ENCODE measurements around the gene IRAK3.
"Not testable (repeated sequence)": the region's sequence is repeated elsewhere in the genome, so short reads cannot be mapped to it uniquely, and the experiment has no call there.

IRAK3 gene

GRCh38 chr12:66162701-66163100 is 26.3 kb upstream of the IRAK3 start:
- Mint-ChIP-seq H3K4me3 (no peak overlapping the region), H3K36me3 (ENCODE audit: low read depth) (peaks cover 84% of the 10 kb centered on the region), H3K9me3 (peaks cover 22% of the 10 kb centered on the region), H3K27ac (no peak overlapping the region), H3K27me3 (no peaks in the 10 kb centered on the region), H3K4me1 (ENCODE audit: low read depth) (peaks cover 73% of the 10 kb centered on the region)
- no peak for DNase-seq

GRCh38 chr12:66163289-66163688 is 25.7 kb upstream of the IRAK3 start:
- DNase-seq = no peak
- no peaks in the 10 kb centered on the region for H3K27me3 Mint-ChIP-seq
- peaks cover 22% of the 10 kb centered on the region for H3K9me3 Mint-ChIP-seq
- peak overlapping the region; percentile 8 for H3K27ac Mint-ChIP-seq
- H3K4me3 Mint-ChIP-seq = no peak overlapping the region
- H3K36me3 Mint-ChIP-seq (ENCODE audit: low read depth) = peaks cover 89% of the 10 kb centered on the region
- H3K4me1 Mint-ChIP-seq (ENCODE audit: low read depth) = peaks cover 78% of the 10 kb centered on the region

GRCh38 chr12:66164349-66164821 is 24.6 kb upstream of the IRAK3 start:
- H3K4me3 Mint-ChIP-seq = no peak overlapping the region

GRCh38 chr12:66165141-66165540 is 23.9 kb upstream of the IRAK3 start:
- Mint-ChIP-seq H3K36me3 (ENCODE audit: low read depth) (peaks cover 87% of the 10 kb centered on the region), H3K27ac (no peak overlapping the region), H3K4me1 (ENCODE audit: low read depth) (peaks cover 72% of the 10 kb centered on the region), H3K27me3 (no peaks in the 10 kb centered on the region), H3K4me3 (no peak overlapping the region), H3K9me3 (peaks cover 19% of the 10 kb centered on the region)
- DNase-seq = no peak

More at GRCh38 chr12:66164349-66164821, 24.6 kb upstream of the IRAK3 start:
- peaks cover 78% of the 10 kb centered on the region for H3K4me1 Mint-ChIP-seq (ENCODE audit: low read depth)
- H3K27me3 Mint-ChIP-seq = no peaks in the 10 kb centered on the region
- peaks cover 22% of the 10 kb centered on the region for H3K9me3 Mint-ChIP-seq
- peaks cover 88% of the 10 kb centered on the region for H3K36me3 Mint-ChIP-seq (ENCODE audit: low read depth)
- no peak for DNase-seq
- H3K27ac Mint-ChIP-seq = peak overlapping the region; percentile 76

- DNase-seq = no peak
- no peak overlapping the region for H3K4me3 Mint-ChIP-seq
- peaks cover 77% of the 10 kb centered on the region for H3K4me1 Mint-ChIP-seq (ENCODE audit: low read depth)
- H3K27me3 Mint-ChIP-seq = no peaks in the 10 kb centered on the region
- H3K36me3 Mint-ChIP-seq (ENCODE audit: low read depth) = peaks cover 72% of the 10 kb centered on the region
- H3K27ac Mint-ChIP-seq = no peak overlapping the region
- H3K9me3 Mint-ChIP-seq = peaks cover 19% of the 10 kb centered on the region
Observed at GRCh38 chr12:66166561-66166960, 22.5 kb upstream of the IRAK3 start.

GRCh38 chr12:66168410-66168809 is 20.6 kb upstream of the IRAK3 start:
- Mint-ChIP-seq H3K27me3 (no peaks in the 10 kb centered on the region), H3K9me3 (peaks cover 19% of the 10 kb centered on the region), H3K4me1 (ENCODE audit: low read depth) (peaks cover 63% of the 10 kb centered on the region), H3K4me3 (peak overlapping the region; percentile 95), H3K36me3 (ENCODE audit: low read depth) (peaks cover 65% of the 10 kb centered on the region), H3K27ac (peak overlapping the region; percentile 99)
- no peak for DNase-seq

- peaks cover 52% of the 10 kb centered on the region for H3K4me1 Mint-ChIP-seq (ENCODE audit: low read depth)
- peaks cover 54% of the 10 kb centered on the region for H3K36me3 Mint-ChIP-seq (ENCODE audit: low read depth)
- peaks cover 15% of the 10 kb centered on the region for H3K9me3 Mint-ChIP-seq
- H3K4me3 Mint-ChIP-seq = peak within 1 kb of the TSS; percentile 95
- no peaks in the 10 kb centered on the region for H3K27me3 Mint-ChIP-seq
- DNase-seq = peak; percentile 91
- peak within 1 kb of the TSS; percentile 99 for H3K27ac Mint-ChIP-seq
Observed at GRCh38 chr12:66169221-66170170, 19.5 kb upstream of the IRAK3 start, which contains the start of gene TMBIM4. Gene TMBIM4, minus strand, starts transcription at chr12:66169996. Its CDS starts 45 bp downstream, at chr12:66169951.

GRCh38 chr12:66170606-66171005 is 18.4 kb upstream of the IRAK3 start:
- DNase-seq = no peak
- Mint-ChIP-seq H3K4me1 (ENCODE audit: low read depth) (peaks cover 43% of the 10 kb centered on the region), H3K27me3 (peaks cover 4% of the 10 kb centered on the region), H3K27ac (peak overlapping the region; percentile 99), H3K4me3 (peak overlapping the region; percentile 95), H3K9me3 (peaks cover 6% of the 10 kb centered on the region), H3K36me3 (ENCODE audit: low read depth) (peaks cover 43% of the 10 kb centered on the region)

GRCh38 chr12:66174391-66175325 is 14.4 kb upstream of the IRAK3 start:
- H3K36me3 Mint-ChIP-seq (ENCODE audit: low read depth); H3K9me3 Mint-ChIP-seq; DNase-seq; H3K4me3 Mint-ChIP-seq; H3K4me1 Mint-ChIP-seq (ENCODE audit: low read depth); H3K27ac Mint-ChIP-seq: not testable (repeated sequence)
- peaks cover 14% of the 10 kb centered on the region for H3K27me3 Mint-ChIP-seq

GRCh38 chr12:66176105-66176900 is 12.7 kb upstream of the IRAK3 start:
- no peaks in the 10 kb centered on the region for H3K36me3 Mint-ChIP-seq (ENCODE audit: low read depth)
- no peak overlapping the region for H3K4me3 Mint-ChIP-seq
- H3K9me3 Mint-ChIP-seq = no peaks in the 10 kb centered on the region
- peaks cover 14% of the 10 kb centered on the region for H3K27me3 Mint-ChIP-seq
- H3K27ac Mint-ChIP-seq = no peak overlapping the region
- no peak for DNase-seq
- H3K4me1 Mint-ChIP-seq (ENCODE audit: low read depth) = no peaks in the 10 kb centered on the region

GRCh38 chr12:66182956-66183355 is 6.1 kb upstream of the IRAK3 start:
- Mint-ChIP-seq H3K36me3 (ENCODE audit: low read depth) (no peaks in the 10 kb centered on the region), H3K9me3 (peaks cover 5% of the 10 kb centered on the region), H3K27me3 (peaks cover 45% of the 10 kb centered on the region), H3K4me3 (no peak overlapping the region), H3K4me1 (ENCODE audit: low read depth) (peaks cover 1% of the 10 kb centered on the region), H3K27ac (no peak overlapping the region)
- no peak for DNase-seq

- DNase-seq; H3K9me3 Mint-ChIP-seq; H3K4me3 Mint-ChIP-seq; H3K4me1 Mint-ChIP-seq (ENCODE audit: low read depth); H3K36me3 Mint-ChIP-seq (ENCODE audit: low read depth); H3K27ac Mint-ChIP-seq: not testable (repeated sequence)
- H3K27me3 Mint-ChIP-seq = peaks cover 55% of the 10 kb centered on the region
Observed at GRCh38 chr12:66184822-66185221, 4.2 kb upstream of the IRAK3 start.

- DNase-seq = no peak
- no peak overlapping the region for H3K4me3 Mint-ChIP-seq
- H3K4me1 Mint-ChIP-seq (ENCODE audit: low read depth) = peaks cover 5% of the 10 kb centered on the region
- peaks cover 76% of the 10 kb centered on the region for H3K27me3 Mint-ChIP-seq
- no peaks in the 10 kb centered on the region for H3K36me3 Mint-ChIP-seq (ENCODE audit: low read depth)
- peaks cover 5% of the 10 kb centered on the region for H3K9me3 Mint-ChIP-seq
- no peak overlapping the region for H3K27ac Mint-ChIP-seq
Observed at GRCh38 chr12:66187036-66187435, 2.0 kb upstream of the IRAK3 start.

GRCh38 chr12:66187821-66188220 is 1.2 kb upstream of the IRAK3 start:
- H3K27ac Mint-ChIP-seq = no peak overlapping the region
- peaks cover 69% of the 10 kb centered on the region for H3K27me3 Mint-ChIP-seq
- DNase-seq = no peak
- no peak overlapping the region for H3K4me3 Mint-ChIP-seq
- H3K36me3 Mint-ChIP-seq (ENCODE audit: low read depth) = no peaks in the 10 kb centered on the region
- H3K9me3 Mint-ChIP-seq = peaks cover 5% of the 10 kb centered on the region
- peaks cover 5% of the 10 kb centered on the region for H3K4me1 Mint-ChIP-seq (ENCODE audit: low read depth)

All from activated T-cell treated with anti-CD3 and anti-CD28 coated beads, Interleukin-2, amount 50 U/mL, for 24 hours (primary cell).